ENCODE data around the gene RNF144B.
A peak's percentile ranks its signal among the peaks of the same experiment; 100 is the strongest.

RNF144B gene

GRCh38 chr6:18423426-18423825, 36.3 kb downstream of the RNF144B start:
- no peaks in the 10 kb centered on the region for H3K27me3 ChIP-seq (ENCODE audit: control insufficient read depth in 1 of 2, insufficient read depth in 2 of 2, low read length in 2 of 2)
- no peak overlapping the region for H3K4me3 ChIP-seq (ENCODE audit: low read length in 2 of 2)
- no peak overlapping the region for H3K9ac ChIP-seq (ENCODE audit: low read length in 2 of 2)
- no peaks in the 10 kb centered on the region for H3K36me3 ChIP-seq (ENCODE audit: control insufficient read depth in 2 of 2, insufficient read depth in 2 of 2, low read length in 2 of 2)
- H3K4me1 ChIP-seq (ENCODE audit: control insufficient read depth, insufficient read depth, low read length) = peaks cover 7% of the 10 kb centered on the region
- no peak overlapping the region for H3K27ac ChIP-seq (ENCODE audit: low read length)
- no peaks in the 10 kb centered on the region for H3K9me3 ChIP-seq (ENCODE audit: control insufficient read depth in 2 of 2, low read length in 2 of 2)

GRCh38 chr6:18424201-18424600, 37.1 kb downstream of the RNF144B start:
- H3K9ac ChIP-seq (ENCODE audit: low read length in 2 of 2) = no peak overlapping the region
- H3K9me3 ChIP-seq (ENCODE audit: control insufficient read depth in 2 of 2, low read length in 2 of 2) = no peaks in the 10 kb centered on the region
- H3K36me3 ChIP-seq (ENCODE audit: control insufficient read depth in 2 of 2, insufficient read depth in 2 of 2, low read length in 2 of 2) = no peaks in the 10 kb centered on the region
- H3K27me3 ChIP-seq (ENCODE audit: control insufficient read depth in 1 of 2, insufficient read depth in 2 of 2, low read length in 2 of 2) = no peaks in the 10 kb centered on the region
- H3K4me3 ChIP-seq (ENCODE audit: low read length in 2 of 2) = no peak overlapping the region
- no peak overlapping the region for H3K27ac ChIP-seq (ENCODE audit: low read length)
- H3K4me1 ChIP-seq (ENCODE audit: control insufficient read depth, insufficient read depth, low read length) = peaks cover 7% of the 10 kb centered on the region

- Histone ChIP-seq H3K27ac (ENCODE audit: low read length) (no peak overlapping the region), H3K4me1 (ENCODE audit: control insufficient read depth, insufficient read depth, low read length) (peaks cover 7% of the 10 kb centered on the region), H3K9ac (ENCODE audit: low read length in 2 of 2) (no peak overlapping the region)
Observed at GRCh38 chr6:18425218-18425617, 38.1 kb downstream of the RNF144B start.

GRCh38 chr6:18427296-18427695, 40.1 kb downstream of the RNF144B start:
- no peak overlapping the region for H3K9ac ChIP-seq (ENCODE audit: low read length in 2 of 2)
- H3K9me3 ChIP-seq (ENCODE audit: control insufficient read depth in 2 of 2, low read length in 2 of 2) = no peaks in the 10 kb centered on the region
- no peaks in the 10 kb centered on the region for H3K36me3 ChIP-seq (ENCODE audit: control insufficient read depth in 2 of 2, insufficient read depth in 2 of 2, low read length in 2 of 2)
- H3K27ac ChIP-seq (ENCODE audit: low read length) = no peak overlapping the region
- peaks cover 16% of the 10 kb centered on the region for H3K4me1 ChIP-seq (ENCODE audit: control insufficient read depth, insufficient read depth, low read length)
- H3K27me3 ChIP-seq (ENCODE audit: control insufficient read depth in 1 of 2, insufficient read depth in 2 of 2, low read length in 2 of 2) = no peaks in the 10 kb centered on the region
- H3K4me3 ChIP-seq (ENCODE audit: low read length in 2 of 2) = peak overlapping the region in 1 of 2 donors; percentile 22

More at GRCh38 chr6:18425218-18425617, 38.1 kb downstream of the RNF144B start:
- no peaks in the 10 kb centered on the region for H3K36me3 ChIP-seq (ENCODE audit: control insufficient read depth in 2 of 2, insufficient read depth in 2 of 2, low read length in 2 of 2)
- no peaks in the 10 kb centered on the region for H3K9me3 ChIP-seq (ENCODE audit: control insufficient read depth in 2 of 2, low read length in 2 of 2)
- H3K27me3 ChIP-seq (ENCODE audit: control insufficient read depth in 1 of 2, insufficient read depth in 2 of 2, low read length in 2 of 2) = no peaks in the 10 kb centered on the region
- no peak overlapping the region for H3K4me3 ChIP-seq (ENCODE audit: low read length in 2 of 2)

- H3K27ac ChIP-seq (ENCODE audit: low read length) = no peak overlapping the region
Observed at GRCh38 chr6:18429655-18430297, 42.6 kb downstream of the RNF144B start.

GRCh38 chr6:18431581-18431980, 44.4 kb downstream of the RNF144B start:
- H3K9ac ChIP-seq (ENCODE audit: low read length in 2 of 2) = no peak overlapping the region
- no peaks in the 10 kb centered on the region for H3K27me3 ChIP-seq (ENCODE audit: control insufficient read depth in 1 of 2, insufficient read depth in 2 of 2, low read length in 2 of 2)
- no peaks in the 10 kb centered on the region for H3K9me3 ChIP-seq (ENCODE audit: control insufficient read depth in 2 of 2, low read length in 2 of 2)
- no peaks in the 10 kb centered on the region for H3K36me3 ChIP-seq (ENCODE audit: control insufficient read depth in 2 of 2, insufficient read depth in 2 of 2, low read length in 2 of 2)
- no peak overlapping the region for H3K27ac ChIP-seq (ENCODE audit: low read length)
- peaks cover 22% of the 10 kb centered on the region for H3K4me1 ChIP-seq (ENCODE audit: control insufficient read depth, insufficient read depth, low read length)
- H3K4me3 ChIP-seq (ENCODE audit: low read length in 2 of 2) = no peak overlapping the region

More at GRCh38 chr6:18429655-18430297, 42.6 kb downstream of the RNF144B start:
- H3K4me3 ChIP-seq (ENCODE audit: low read length in 2 of 2) = no peak overlapping the region
- no peak overlapping the region for H3K9ac ChIP-seq (ENCODE audit: low read length in 2 of 2)
- peaks cover 24% of the 10 kb centered on the region for H3K4me1 ChIP-seq (ENCODE audit: control insufficient read depth, insufficient read depth, low read length)
- H3K36me3 ChIP-seq (ENCODE audit: control insufficient read depth in 2 of 2, insufficient read depth in 2 of 2, low read length in 2 of 2) = no peaks in the 10 kb centered on the region
- H3K9me3 ChIP-seq (ENCODE audit: control insufficient read depth in 2 of 2, low read length in 2 of 2) = no peaks in the 10 kb centered on the region
- no peaks in the 10 kb centered on the region for H3K27me3 ChIP-seq (ENCODE audit: control insufficient read depth in 1 of 2, insufficient read depth in 2 of 2, low read length in 2 of 2)

- Histone ChIP-seq H3K9ac (ENCODE audit: low read length in 2 of 2) (no peak overlapping the region), H3K4me1 (ENCODE audit: control insufficient read depth, insufficient read depth, low read length) (peaks cover 21% of the 10 kb centered on the region), H3K4me3 (ENCODE audit: low read length in 2 of 2) (no peak overlapping the region), H3K27me3 (ENCODE audit: control insufficient read depth in 1 of 2, insufficient read depth in 2 of 2, low read length in 2 of 2) (no peaks in the 10 kb centered on the region), H3K36me3 (ENCODE audit: control insufficient read depth in 2 of 2, insufficient read depth in 2 of 2, low read length in 2 of 2) (no peaks in the 10 kb centered on the region), H3K9me3 (ENCODE audit: control insufficient read depth in 2 of 2, low read length in 2 of 2) (no peaks in the 10 kb centered on the region), H3K27ac (ENCODE audit: low read length) (no peak overlapping the region)
Observed at GRCh38 chr6:18432180-18432579, 45.0 kb downstream of the RNF144B start.

GRCh38 chr6:18432619-18433018, 45.5 kb downstream of the RNF144B start:
- no peak overlapping the region for H3K9ac ChIP-seq (ENCODE audit: low read length in 2 of 2)
- no peaks in the 10 kb centered on the region for H3K36me3 ChIP-seq (ENCODE audit: control insufficient read depth in 2 of 2, insufficient read depth in 2 of 2, low read length in 2 of 2)
- no peaks in the 10 kb centered on the region for H3K9me3 ChIP-seq (ENCODE audit: control insufficient read depth in 2 of 2, low read length in 2 of 2)
- no peak overlapping the region for H3K27ac ChIP-seq (ENCODE audit: low read length)
- no peak overlapping the region for H3K4me3 ChIP-seq (ENCODE audit: low read length in 2 of 2)
- H3K4me1 ChIP-seq (ENCODE audit: control insufficient read depth, insufficient read depth, low read length) = peaks cover 17% of the 10 kb centered on the region
- no peaks in the 10 kb centered on the region for H3K27me3 ChIP-seq (ENCODE audit: control insufficient read depth in 1 of 2, insufficient read depth in 2 of 2, low read length in 2 of 2)

GRCh38 chr6:18433059-18433458, 45.9 kb downstream of the RNF144B start:
- Histone ChIP-seq H3K27ac (ENCODE audit: low read length) (no peak overlapping the region), H3K4me3 (ENCODE audit: low read length in 2 of 2) (no peak overlapping the region)

GRCh38 chr6:18436341-18436740, 49.2 kb downstream of the RNF144B start:
- no peak overlapping the region for H3K9ac ChIP-seq (ENCODE audit: low read length in 2 of 2)
- no peak overlapping the region for H3K4me3 ChIP-seq (ENCODE audit: low read length in 2 of 2)
- no peaks in the 10 kb centered on the region for H3K9me3 ChIP-seq (ENCODE audit: control insufficient read depth in 2 of 2, low read length in 2 of 2)
- no peak overlapping the region for H3K27ac ChIP-seq (ENCODE audit: low read length)
- H3K4me1 ChIP-seq (ENCODE audit: control insufficient read depth, insufficient read depth, low read length) = peaks cover 13% of the 10 kb centered on the region
- no peaks in the 10 kb centered on the region for H3K36me3 ChIP-seq (ENCODE audit: control insufficient read depth in 2 of 2, insufficient read depth in 2 of 2, low read length in 2 of 2)
- H3K27me3 ChIP-seq (ENCODE audit: control insufficient read depth in 1 of 2, insufficient read depth in 2 of 2, low read length in 2 of 2) = no peaks in the 10 kb centered on the region

More at GRCh38 chr6:18433059-18433458, 45.9 kb downstream of the RNF144B start:
- H3K36me3 ChIP-seq (ENCODE audit: control insufficient read depth in 2 of 2, insufficient read depth in 2 of 2, low read length in 2 of 2) = no peaks in the 10 kb centered on the region
- no peaks in the 10 kb centered on the region for H3K27me3 ChIP-seq (ENCODE audit: control insufficient read depth in 1 of 2, insufficient read depth in 2 of 2, low read length in 2 of 2)
- peaks cover 17% of the 10 kb centered on the region for H3K4me1 ChIP-seq (ENCODE audit: control insufficient read depth, insufficient read depth, low read length)
- no peak overlapping the region for H3K9ac ChIP-seq (ENCODE audit: low read length in 2 of 2)
- no peaks in the 10 kb centered on the region for H3K9me3 ChIP-seq (ENCODE audit: control insufficient read depth in 2 of 2, low read length in 2 of 2)

- H3K36me3 ChIP-seq (ENCODE audit: control insufficient read depth in 2 of 2, insufficient read depth in 2 of 2, low read length in 2 of 2) = no peaks in the 10 kb centered on the region
- no peaks in the 10 kb centered on the region for H3K4me1 ChIP-seq (ENCODE audit: control insufficient read depth, insufficient read depth, low read length)
- no peaks in the 10 kb centered on the region for H3K27me3 ChIP-seq (ENCODE audit: control insufficient read depth in 1 of 2, insufficient read depth in 2 of 2, low read length in 2 of 2)
- no peak overlapping the region for H3K4me3 ChIP-seq (ENCODE audit: low read length in 2 of 2)
- no peaks in the 10 kb centered on the region for H3K9me3 ChIP-seq (ENCODE audit: control insufficient read depth in 2 of 2, low read length in 2 of 2)
- H3K27ac ChIP-seq (ENCODE audit: low read length) = no peak overlapping the region
- H3K9ac ChIP-seq (ENCODE audit: low read length in 2 of 2) = no peak overlapping the region
Observed at GRCh38 chr6:18439581-18439980, 52.4 kb downstream of the RNF144B start.

All from stomach smooth muscle (tissue), 2 donors.